Measurements from ENCODE around the gene TPRN.

TPRN gene

DNA sequence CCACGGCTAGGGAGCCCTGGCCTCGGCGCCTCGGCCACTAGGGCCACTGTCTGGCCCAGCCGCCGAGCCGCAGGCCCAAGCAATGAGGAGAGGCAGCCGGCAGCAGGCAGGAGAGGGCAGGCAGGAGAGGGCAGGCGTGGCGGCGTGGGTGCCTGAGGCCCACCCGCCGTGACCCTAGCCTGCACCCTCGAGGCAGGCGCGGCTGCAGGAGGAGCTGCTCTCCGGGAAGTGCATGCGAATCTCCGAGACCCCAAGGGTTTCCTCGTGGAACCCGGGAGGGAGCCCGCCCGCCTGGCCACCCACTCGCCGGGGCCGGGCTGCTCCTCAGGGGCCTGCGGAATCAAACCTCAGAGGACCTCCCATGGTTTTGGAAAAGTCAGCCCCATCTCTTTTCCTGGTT lies 52.3 kb downstream of the TPRN start:
- in situ Hi-C loops (cut with MboI; ENCODE audit: low sequenced_read_pairs), result no loop called here

DNA sequence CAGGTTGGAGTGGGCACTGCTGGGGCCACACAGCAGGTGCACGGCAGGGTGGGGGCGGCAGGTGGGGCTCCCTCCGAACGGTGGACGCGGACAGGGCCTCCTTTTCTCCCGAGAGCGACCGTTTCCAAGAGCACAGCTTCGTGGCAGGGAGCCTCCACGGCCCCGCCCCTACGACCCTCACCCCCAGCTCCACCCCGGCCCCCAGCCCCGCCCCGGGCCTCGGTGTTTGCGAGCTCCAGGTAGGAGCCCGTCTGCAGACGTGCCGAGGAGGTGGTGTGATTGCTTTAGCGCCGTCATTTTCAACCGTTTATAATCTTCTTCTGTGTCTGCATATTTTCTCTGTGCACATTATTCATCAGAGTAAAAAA lies 52.8 kb downstream of the TPRN start:
- in situ Hi-C loops (cut with MboI; ENCODE audit: low sequenced_read_pairs), result no loop called here

DNA sequence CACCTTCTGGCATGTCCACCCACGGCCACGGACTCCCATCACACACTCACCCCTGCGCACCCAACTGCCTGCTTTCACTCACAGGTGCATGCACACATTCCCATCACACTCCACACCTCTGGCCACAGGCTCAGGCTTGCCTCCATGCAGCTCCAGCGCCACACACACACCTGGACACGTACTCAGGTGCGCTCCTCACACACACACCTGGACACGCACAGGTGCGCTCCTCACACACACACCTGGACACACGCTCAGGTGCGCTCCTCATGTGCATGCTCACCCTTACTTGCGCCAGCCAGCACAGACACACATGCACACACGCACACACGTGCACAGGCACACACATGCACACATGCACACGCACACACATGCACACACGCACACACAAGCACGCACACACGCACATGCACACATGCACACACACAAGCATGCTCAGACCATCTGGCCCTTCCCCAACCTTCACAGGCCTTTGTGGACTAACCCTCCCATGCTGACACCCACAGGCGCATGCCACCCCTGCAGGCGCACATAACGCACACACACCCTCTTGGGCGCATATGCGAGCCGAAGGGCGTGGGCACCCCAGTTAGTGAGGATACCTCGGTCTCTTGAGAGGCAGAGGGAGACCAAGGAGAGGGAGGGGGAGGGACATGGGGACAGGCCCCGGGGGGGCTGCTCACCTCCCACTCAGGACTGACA lies 53.3 kb downstream of the TPRN start:
- in situ Hi-C loops (cut with MboI; ENCODE audit: low sequenced_read_pairs), result no loop called here

DNA sequence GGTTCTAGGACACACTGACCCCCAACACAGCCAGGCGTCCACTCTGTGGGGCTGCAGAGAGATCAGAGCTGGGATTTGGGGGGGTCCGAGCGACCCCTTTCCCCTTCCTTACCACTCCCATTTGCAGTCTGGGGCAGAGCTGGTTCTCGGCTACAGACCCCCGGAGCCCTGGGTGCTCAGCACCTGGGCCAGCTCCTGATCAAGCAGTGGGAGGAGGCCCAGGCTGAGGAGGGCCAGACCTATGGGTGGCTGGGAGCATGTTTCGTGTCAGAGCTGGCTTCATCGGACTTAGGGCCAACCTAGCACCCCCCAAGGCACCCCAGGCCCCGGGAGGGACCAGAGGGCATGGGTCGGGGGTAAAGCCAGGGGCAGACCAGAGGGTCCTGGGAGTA lies 54.0 kb downstream of the TPRN start:
- in situ Hi-C loops (cut with MboI; ENCODE audit: low sequenced_read_pairs), result no loop called here

DNA sequence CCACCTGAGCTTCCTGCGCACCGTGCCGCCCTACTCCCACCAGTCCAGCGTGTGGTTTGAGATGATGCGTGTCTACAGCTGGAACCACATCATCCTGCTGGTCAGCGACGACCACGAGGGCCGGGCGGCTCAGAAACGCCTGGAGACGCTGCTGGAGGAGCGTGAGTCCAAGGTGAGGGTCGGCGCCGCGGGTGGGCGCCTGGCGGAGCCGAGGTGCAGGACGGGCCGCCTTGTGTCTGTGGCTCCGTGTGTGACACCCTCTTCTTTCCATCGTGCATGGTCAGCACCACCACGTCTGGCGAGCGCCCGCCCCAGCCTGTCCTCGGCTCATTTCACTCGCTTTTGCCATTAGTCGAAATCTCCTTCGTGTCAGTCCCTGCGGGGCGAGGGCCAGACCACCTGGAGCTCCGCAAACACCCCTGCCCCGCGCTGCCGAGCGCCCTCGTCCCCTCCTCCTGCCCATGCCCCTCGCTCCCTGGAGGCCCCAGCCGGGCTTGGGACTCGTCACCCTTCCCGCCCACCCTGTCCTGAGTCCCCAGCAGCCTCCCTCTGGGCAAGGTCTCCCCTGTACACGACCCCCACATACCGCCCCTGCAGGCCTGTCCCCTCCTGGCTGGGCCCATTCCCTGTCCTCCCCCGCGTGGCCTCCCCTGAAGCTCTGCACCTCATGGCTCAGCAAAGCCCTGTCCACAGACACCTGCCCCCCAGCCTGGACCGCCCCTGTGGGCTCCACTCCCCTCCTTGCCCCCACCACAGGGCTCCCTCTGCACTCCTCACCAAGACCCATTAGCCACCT lies 54.6 kb downstream of the TPRN start:
- in situ Hi-C loops (cut with MboI; ENCODE audit: low sequenced_read_pairs), result no loop called here

DNA sequence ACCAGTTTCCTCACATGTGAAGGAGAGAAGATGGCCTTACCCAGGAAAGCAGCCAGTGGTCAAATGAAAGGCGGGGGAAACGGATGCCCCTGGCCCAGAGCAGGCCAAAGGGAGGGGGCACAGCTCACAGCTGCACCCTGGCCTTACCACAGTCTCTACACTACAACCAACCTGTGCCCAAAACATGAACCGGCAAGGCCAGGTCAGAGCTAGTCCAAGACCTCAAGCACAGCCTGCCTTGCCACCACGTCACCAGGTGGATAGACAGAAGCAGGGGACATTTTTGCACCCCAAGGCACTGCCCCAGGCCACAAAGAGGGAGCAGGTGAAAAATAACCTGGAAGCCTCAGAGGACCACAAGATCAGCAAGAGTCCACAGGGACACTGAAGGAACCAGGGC lies 57.1 kb downstream of the TPRN start:
- in situ Hi-C loops (cut with MboI; ENCODE audit: low sequenced_read_pairs), result no loop called here

DNA sequence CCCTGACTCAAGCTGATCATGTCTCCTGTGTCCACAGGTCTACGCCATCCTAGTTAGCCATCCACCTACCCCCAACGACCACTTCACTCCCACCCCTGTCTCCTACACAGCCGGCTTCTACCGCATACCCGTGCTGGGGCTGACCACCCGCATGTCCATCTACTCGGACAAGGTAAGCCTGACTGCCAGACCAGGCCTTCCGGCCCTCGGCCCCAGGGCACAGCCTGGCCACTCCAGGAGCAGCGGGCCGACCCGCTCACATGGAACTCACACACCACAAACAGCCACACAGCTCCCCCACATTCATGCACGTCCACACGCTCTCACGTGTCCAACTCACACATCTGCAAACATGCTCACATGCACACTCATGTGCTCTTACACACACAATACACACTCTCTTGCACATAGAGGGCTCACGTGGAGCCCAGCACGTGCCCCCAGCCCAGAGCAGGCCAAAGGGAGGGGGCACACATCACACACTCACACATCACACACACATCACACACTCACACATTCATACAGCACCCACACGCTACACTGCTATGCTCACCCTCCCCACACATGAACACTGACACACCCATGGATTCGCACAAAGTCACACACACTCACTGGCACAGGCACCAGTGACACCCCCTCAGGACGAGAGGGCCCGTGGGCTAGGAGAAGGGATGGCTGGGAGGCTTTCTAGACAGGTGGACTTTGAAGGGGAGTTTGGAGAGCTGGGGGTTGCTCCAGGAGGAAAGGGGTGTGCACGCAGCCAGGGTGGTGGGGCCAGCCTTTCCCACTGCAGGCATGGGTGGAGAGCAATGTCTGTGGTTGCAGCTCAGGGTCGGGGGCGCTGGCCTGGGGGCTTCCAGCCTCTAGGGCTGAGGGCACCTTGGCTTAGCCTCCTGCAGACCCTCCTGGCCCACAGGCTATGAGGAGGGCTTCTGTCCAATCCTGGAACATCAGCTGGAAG lies 58.3 kb downstream of the TPRN start:
- in situ Hi-C loops (cut with MboI; ENCODE audit: low sequenced_read_pairs), result no loop called here
